K562 (cell line): ENCODE measurements around the gene SPRN. TPM values are rescaled to one million over a fixed set of nuclear protein-coding genes. Genes with fewer than 3 reads are reported as not detected.

Experiments
- AFF1 ChIP-seq, 2 experiments: fragments of 450-650 bp; IDR thresholded peaks; 2 replicates each; pipeline ENCODE4 v1.6.1; 2018; ENCODE audit warnings: mild to moderate bottlenecking in 2 of 2, low read depth in 1 of 2; ENCODE audit not compliant: partially characterized antibody in 2 of 2
- ATF7 ChIP-seq: fragments of 450-650 bp; IDR thresholded peaks from 2 replicates; pipeline ENCODE4 v1.7.1; 2014; ENCODE audit warnings: mild to moderate bottlenecking, moderate library complexity
- BHLHE40 ChIP-seq: IDR thresholded peaks from 2 replicates; pipeline ENCODE4 v1.6.1; 2011; ENCODE audit warnings: low read length, improper control_type of control experiment
- COPS2 ChIP-seq: fragments of 450-650 bp; conservative IDR thresholded peaks from 2 replicates; pipeline ENCODE4 v1.6.1; 2016; ENCODE audit warnings: mild to moderate bottlenecking, moderate library complexity
- CTBP1 ChIP-seq: fragments of 450-650 bp; IDR thresholded peaks from 2 replicates; pipeline ENCODE4 v1.6.1; 2016; ENCODE audit warnings: borderline replicate concordance
- E4F1 ChIP-seq: fragments of 250-450 bp; sonication (Bioruptor Pico); IDR thresholded peaks from 2 replicates; pipeline ENCODE4 v1.5.0; 2021; ENCODE audit warnings: mild to moderate bottlenecking, borderline replicate concordance
- EP400 ChIP-seq: fragments of 450-650 bp; IDR thresholded peaks from 2 replicates; pipeline ENCODE4 v1.6.1; 2017; ENCODE audit warnings: antibody characterized with exemption, mild to moderate bottlenecking, moderate library complexity
- FOS ChIP-seq: IDR thresholded peaks from 3 replicates; pipeline ENCODE4 v1.6.1; 2011; ENCODE audit not compliant: insufficient read length; ENCODE audit errors: extremely low read depth
- MEF2D ChIP-seq: conservative IDR thresholded peaks from 2 replicates; pipeline ENCODE4 v1.6.1; 2016; ENCODE audit warnings: low read depth, missing genetic modification characterization, missing compliant biosample characterization
- NEUROD1 ChIP-seq: fragments of 150-350 bp; IDR thresholded peaks from 2 replicates; pipeline ENCODE4 v1.6.1; 2014; ENCODE audit warnings: borderline replicate concordance, low read length, low read depth; ENCODE audit not compliant: partially characterized antibody
- NFE2L1 ChIP-seq: fragments of 450-650 bp; IDR thresholded peaks from 2 replicates; pipeline ENCODE4 v1.6.1; 2016; ENCODE audit warnings: missing genetic modification characterization, low read depth, mild to moderate bottlenecking, missing compliant biosample characterization, moderate library complexity, borderline replicate concordance
- PATZ1 ChIP-seq: fragments of 250-450 bp; sonication (Bioruptor Pico); IDR thresholded peaks from 2 replicates; pipeline ENCODE4 v1.5.0; 2020; ENCODE audit warnings: mild to moderate bottlenecking, borderline replicate concordance
- PHB ChIP-seq: fragments of 250-450 bp; sonication (Bioruptor Pico); IDR thresholded peaks from 2 replicates; pipeline ENCODE4 v1.5.0; 2021
- TAF1 ChIP-seq: IDR thresholded peaks from 2 replicates; pipeline ENCODE4 v1.6.1; 2011; ENCODE audit warnings: mild to moderate bottlenecking, low read length, moderate library complexity; ENCODE audit not compliant: insufficient read depth, control insufficient read depth, severe bottlenecking; ENCODE audit errors: extremely low read depth
- TAF7 ChIP-seq: fragments of 450-650 bp; IDR thresholded peaks from 2 replicates; pipeline ENCODE4 v1.6.1; 2016; ENCODE audit warnings: missing genetic modification characterization, missing compliant biosample characterization
- TCF3 ChIP-seq: sonication (generic); formaldehyde crosslinking; IDR thresholded peaks from 2 replicates; pipeline ENCODE4 v1.4.0; 2020; ENCODE audit warnings: mild to moderate bottlenecking, missing genetic modification reagents
- polyA plus RNA-seq, 8 experiments: library from polyadenylated mRNA; depleted of rRNA in 4 of 8; stranded (reverse) in 5 of 8; unstranded in 3 of 8; fragments of >200 nt; fragmentation: Nextera tagmentation in 2 of 8; fragmentation: Illumina TruSeq in 1 of 8; extraction: Ambion mirVana in 2 of 8; extraction: Trizol in 1 of 8; gene quantifications; 2 replicates each; pipeline versions ENCODE4 v1.2.1 to v1.2.3, GENCODE V29; 2011 to 2014; ENCODE audit warnings: inconsistent platforms in 1 of 8, missing spikeins in 1 of 8
- total RNA-seq, 7 experiments: library from RNA; depleted of rRNA in 6 of 7; stranded (reverse); fragments of >200 nt in 6 of 7; fragmentation: Illumina TruSeq in 2 of 7; extraction: Trizol in 2 of 7; gene quantifications; 2 replicates each; pipeline versions ENCODE4 v1.2.1 to v1.2.3, GENCODE V29; 2011 to 2021; ENCODE audit warnings: low replicate concordance in 1 of 7
- TF ChIP-seq, protein P1 (sequence below): fragments of 450-650 bp; IDR thresholded peaks from 2 replicates; pipeline ENCODE4 v1.6.1; 2017; ENCODE audit warnings: antibody characterized with exemption

The SPRN gene
- total and polyA plus RNA-seq, 9 of the 15 experiments (the other 6 are each of a cell fraction or from before 2014, with no cell fraction given): 0.04 TPM; not detected in 8

DNA sequence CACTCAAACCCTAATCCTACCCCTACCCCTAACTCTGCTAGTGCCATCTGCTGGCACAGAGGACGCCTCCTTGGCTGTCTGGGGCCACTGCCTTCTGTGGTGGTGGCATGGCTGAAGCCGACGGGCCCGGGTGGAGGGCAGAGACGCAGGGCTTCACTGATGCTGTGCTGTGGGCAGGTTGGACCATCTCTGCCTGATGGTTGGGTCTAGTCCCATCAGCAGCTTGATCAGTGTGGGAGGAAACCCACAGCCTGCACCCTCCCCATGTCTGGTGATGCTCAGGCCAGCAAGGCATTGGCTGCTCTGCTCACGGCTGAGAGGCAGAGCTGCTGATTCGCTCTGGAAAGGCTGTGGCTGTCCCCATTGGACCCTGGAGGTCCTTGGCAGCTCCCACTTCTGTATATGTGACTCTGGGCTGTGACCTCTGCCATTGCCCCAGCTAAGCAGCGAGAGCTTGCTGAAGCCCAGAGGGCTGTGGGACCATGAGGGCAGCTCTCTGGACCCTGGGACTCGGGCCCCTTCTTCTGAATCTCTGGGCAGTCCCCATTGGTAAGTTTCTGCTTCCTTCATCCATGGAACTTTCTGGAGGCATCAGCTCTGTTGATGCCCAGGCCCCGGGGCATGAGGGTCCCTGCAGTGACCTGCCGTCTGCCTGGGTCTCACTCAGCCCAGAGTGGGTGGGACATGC lies 29.2 kb upstream of the SPRN start, which contains the start of gene SCART1 (continued):
- TF ChIP-seq AFF1 (IDR thresholded peaks at IDR 0.05; ENCODE audit: low read depth in 1 of 2, partially characterized antibody in 2 of 2): no peak
- TF ChIP-seq MEF2D (tag): no peak
- peak; percentile 46 for TF ChIP-seq FOS
- no peak for TF ChIP-seq EP400
- no peak for TF ChIP-seq PATZ1 (CRISPR knock-in tag)
- TF ChIP-seq CTBP1: peak; percentile 69; the same call in 1 of the 2 replicates
- TF ChIP-seq ATF7: no peak
- no peak for TF ChIP-seq TAF1
- no peak for TF ChIP-seq TCF3 (CRISPR knock-in tag)
- TF ChIP-seq COPS2: no peak
- TF ChIP-seq, protein P1, sequence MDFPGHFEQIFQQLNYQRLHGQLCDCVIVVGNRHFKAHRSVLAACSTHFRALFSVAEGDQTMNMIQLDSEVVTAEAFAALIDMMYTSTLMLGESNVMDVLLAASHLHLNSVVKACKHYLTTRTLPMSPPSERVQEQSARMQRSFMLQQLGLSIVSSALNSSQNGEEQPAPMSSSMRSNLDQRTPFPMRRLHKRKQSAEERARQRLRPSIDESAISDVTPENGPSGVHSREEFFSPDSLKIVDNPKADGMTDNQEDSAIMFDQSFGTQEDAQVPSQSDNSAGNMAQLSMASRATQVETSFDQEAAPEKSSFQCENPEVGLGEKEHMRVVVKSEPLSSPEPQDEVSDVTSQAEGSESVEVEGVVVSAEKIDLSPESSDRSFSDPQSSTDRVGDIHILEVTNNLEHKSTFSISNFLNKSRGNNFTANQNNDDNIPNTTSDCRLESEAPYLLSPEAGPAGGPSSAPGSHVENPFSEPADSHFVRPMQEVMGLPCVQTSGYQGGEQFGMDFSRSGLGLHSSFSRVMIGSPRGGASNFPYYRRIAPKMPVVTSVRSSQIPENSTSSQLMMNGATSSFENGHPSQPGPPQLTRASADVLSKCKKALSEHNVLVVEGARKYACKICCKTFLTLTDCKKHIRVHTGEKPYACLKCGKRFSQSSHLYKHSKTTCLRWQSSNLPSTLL: no peak
- TF ChIP-seq NFE2L1 (tag): no peak
- TF ChIP-seq BHLHE40: peak; percentile 27; the same call in 1 of the 2 replicates
- TF ChIP-seq TAF7 (tag): no peak
- TF ChIP-seq E4F1 (CRISPR knock-in tag): no peak
- peak; percentile 34 for TF ChIP-seq NEUROD1
- no peak for TF ChIP-seq PHB (CRISPR knock-in tag)
